ENCODE data around the gene IP6K2. TPM values are rescaled to one million over a fixed set of nuclear protein-coding genes. Genes with fewer than 3 reads are reported as not detected.
"Not testable (repeated sequence)": the region's sequence is repeated elsewhere in the genome, so short reads cannot be mapped to it uniquely, and the experiment has no call there.

IP6K2 gene
- total and polyA plus RNA-seq, 10 donors: 62.1 to 105 (median 77.0) TPM

DNA sequence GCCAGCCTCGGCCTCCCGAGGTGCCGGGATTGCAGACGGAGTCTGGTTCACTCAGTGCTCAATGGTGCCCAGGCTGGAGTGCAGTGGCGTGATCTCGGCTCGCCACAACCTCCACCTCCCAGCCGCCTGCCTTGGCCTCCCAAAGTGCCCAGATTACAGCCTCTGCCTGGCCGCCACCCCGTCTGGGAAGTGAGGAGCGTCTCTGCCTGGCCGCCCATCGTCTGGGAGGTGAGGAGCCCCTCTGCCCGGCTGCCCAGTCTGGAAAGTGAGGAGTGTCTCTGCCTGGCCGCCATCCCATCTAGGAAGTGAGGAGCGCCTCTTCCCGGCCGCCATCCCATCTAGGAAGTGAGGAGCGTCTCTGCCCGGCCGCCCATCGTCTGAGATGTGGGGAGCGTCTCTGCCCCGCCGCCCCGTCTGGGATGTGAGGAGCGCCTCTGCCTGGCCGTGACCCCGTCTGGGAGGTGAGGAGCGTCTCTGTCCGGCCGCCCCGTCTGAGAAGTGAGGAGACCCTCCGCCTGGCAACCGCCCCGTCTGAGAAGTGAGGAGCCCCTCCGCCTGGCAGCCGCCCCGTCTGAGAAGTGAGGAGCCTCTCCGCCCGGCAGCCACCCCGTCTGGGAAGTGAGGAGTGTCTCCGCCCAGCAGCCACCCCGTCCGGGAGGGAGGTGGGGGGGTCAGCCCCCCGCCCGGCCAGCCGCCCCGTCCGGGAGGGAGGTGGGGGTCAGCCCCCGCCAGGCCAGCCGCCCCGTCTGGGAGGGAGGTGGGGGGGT lies 16.9 kb upstream of the IP6K2 start:
- intact Hi-C loops (cut with DNase I; ENCODE audit: low total_unique reads); DNase-seq: not testable (repeated sequence)
- 94 to 96% (median 95%) methylated on average over 13 to 46 of the region's 53 CpGs; no CpG with 5 or more reads in 2 of the 5 donors for WGBS, 5 donors

DNA sequence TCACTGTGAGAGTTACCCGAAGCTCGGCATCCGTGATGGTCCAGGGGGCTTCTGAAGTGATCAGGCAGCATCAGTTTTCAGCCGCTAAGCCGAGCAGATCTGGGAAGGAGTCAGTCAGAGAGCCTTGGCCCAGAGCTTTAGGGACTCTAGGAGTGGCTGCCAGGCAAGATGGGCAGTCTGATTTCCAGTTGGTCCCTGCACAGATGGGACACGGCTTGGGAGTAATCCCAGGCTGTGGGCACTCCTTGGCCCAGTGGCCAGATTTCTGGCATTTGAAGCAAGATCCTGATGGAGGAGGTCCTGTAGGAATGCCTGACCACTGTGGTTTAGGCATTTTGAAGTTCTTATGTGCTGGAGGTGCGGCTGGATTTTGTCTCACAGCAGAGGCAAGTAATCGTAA lies 10.5 kb upstream of the IP6K2 start:
- 87 to 97% (median 94%) methylated on average over 8 of the region's 8 CpGs for WGBS, 5 donors
- H3K36me3 ChIP-seq: no peaks in the 10 kb centered on the region

More for the DNA sequence above, 16.9 kb upstream of the IP6K2 start:
- H3K4me3 ChIP-seq; H3K27me3 ChIP-seq (replicated peaks in 1 of 7); H3K36me3 ChIP-seq; H3K9me3 ChIP-seq; H3K27ac ChIP-seq: not testable (repeated sequence)
- peaks cover 8 to 35% (median 20%) of the 10 kb centered on the region in 6 donors for H3K4me1 ChIP-seq

DNA sequence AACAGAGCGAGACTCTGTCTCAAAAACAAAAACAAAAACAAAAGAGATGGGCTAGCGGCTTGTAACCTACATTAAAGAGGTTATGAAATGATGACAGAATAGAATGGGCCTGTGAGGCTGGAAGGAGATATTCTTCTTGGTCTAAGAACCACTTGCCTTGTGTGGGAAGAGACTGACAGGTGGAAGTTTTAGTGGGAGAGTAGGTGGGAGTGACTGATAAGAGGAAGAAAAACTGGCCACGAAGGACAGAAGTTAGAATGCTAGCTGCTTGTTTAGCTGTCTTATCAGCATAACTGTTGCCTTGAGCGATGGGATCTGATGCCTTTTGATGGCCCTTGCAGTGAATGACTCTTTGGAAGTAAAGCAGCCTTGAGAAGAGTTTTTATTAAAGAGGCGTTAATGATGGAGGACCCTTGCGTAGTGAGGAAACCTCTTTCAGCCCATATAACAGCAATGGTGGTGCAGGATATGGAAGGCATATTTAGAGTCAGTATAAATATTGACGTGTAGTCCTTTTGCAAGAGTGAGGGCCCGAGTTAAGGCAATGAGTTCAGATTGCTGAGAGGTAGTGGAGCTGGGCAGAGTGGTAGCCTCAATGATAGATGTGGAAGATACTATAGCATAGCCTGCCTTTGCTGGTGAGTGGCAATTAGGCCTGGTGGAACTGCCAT lies 8.3 kb upstream of the IP6K2 start:
- H3K4me1 ChIP-seq; H3K27me3 ChIP-seq (replicated peaks in 1 of 7); H3K27ac ChIP-seq; H3K4me3 ChIP-seq; intact Hi-C loops (cut with DNase I; ENCODE audit: low total_unique reads); H3K9me3 ChIP-seq; H3K36me3 ChIP-seq; DNase-seq: not testable (repeated sequence)
- 87 to 95% (median 93%) methylated on average over 8 of the region's 8 CpGs for WGBS, 5 donors

More for the DNA sequence above, 10.5 kb upstream of the IP6K2 start:
- H3K27ac ChIP-seq: no peak overlapping the region
- no peak for DNase-seq
- no peaks in the 10 kb centered on the region for H3K27me3 ChIP-seq (replicated peaks in 1 of 7)
- intact Hi-C loops (cut with DNase I; ENCODE audit: low total_unique reads): no loop called here
- no peak for TF ChIP-seq POLR2AphosphoS5 (IDR thresholded peaks at IDR 0.05)
- TF ChIP-seq, protein P1, sequence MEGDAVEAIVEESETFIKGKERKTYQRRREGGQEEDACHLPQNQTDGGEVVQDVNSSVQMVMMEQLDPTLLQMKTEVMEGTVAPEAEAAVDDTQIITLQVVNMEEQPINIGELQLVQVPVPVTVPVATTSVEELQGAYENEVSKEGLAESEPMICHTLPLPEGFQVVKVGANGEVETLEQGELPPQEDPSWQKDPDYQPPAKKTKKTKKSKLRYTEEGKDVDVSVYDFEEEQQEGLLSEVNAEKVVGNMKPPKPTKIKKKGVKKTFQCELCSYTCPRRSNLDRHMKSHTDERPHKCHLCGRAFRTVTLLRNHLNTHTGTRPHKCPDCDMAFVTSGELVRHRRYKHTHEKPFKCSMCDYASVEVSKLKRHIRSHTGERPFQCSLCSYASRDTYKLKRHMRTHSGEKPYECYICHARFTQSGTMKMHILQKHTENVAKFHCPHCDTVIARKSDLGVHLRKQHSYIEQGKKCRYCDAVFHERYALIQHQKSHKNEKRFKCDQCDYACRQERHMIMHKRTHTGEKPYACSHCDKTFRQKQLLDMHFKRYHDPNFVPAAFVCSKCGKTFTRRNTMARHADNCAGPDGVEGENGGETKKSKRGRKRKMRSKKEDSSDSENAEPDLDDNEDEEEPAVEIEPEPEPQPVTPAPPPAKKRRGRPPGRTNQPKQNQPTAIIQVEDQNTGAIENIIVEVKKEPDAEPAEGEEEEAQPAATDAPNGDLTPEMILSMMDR (IDR thresholded peaks at IDR 0.05 in 8 of 11, conservative IDR thresholded peaks at IDR 0.05 in 3 of 11): no peak
- no peak for TF ChIP-seq POLR2A (IDR thresholded peaks at IDR 0.05)
- H3K4me3 ChIP-seq: no peak overlapping the region
- no peaks in the 10 kb centered on the region for H3K4me1 ChIP-seq
- H3K9me3 ChIP-seq: peaks cover 0 to 9% (median 0%) of the 10 kb centered on the region in 8 donors

DNA sequence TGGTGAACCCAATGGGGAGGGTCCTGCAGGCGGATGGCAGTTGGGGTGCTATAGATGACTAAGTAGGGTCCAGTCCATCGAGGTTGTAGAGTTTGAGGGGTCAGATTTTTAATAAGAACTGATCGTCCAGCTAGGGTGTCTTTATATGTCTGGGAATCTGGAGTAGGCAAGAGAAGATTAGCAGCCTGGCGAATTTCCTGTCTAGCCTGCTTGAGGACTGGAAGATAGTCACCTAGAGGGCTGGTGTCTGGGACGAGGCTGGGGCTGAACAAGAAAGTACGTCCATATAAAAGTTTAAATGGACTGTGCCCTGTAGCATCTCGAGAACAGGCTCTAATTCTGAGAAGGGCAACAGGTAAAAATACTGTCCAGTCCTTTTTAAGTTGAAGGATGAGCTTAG lies 6.7 kb upstream of the IP6K2 start:
- no peak for DNase-seq
- Histone ChIP-seq H3K9me3 (peaks cover 0 to 9% (median 0%) of the 10 kb centered on the region in 8 donors), H3K27ac (no peak overlapping the region), H3K36me3 (no peaks in the 10 kb centered on the region), H3K4me3 (no peak overlapping the region), H3K27me3 (replicated peaks in 1 of 7) (no peaks in the 10 kb centered on the region), H3K4me1 (peaks cover 0 to 5% (median 0%) of the 10 kb centered on the region in 6 donors)
- intact Hi-C loops (cut with DNase I; ENCODE audit: low total_unique reads): no loop called here
- no peak for TF ChIP-seq POLR2A (IDR thresholded peaks at IDR 0.05)
- TF ChIP-seq, protein P1 (IDR thresholded peaks at IDR 0.05 in 8 of 11, conservative IDR thresholded peaks at IDR 0.05 in 3 of 11): no peak
- no peak for TF ChIP-seq POLR2AphosphoS5 (IDR thresholded peaks at IDR 0.05)
- WGBS, 5 donors: 86 to 95% (median 88%) methylated on average over 7 of the region's 7 CpGs

DNA sequence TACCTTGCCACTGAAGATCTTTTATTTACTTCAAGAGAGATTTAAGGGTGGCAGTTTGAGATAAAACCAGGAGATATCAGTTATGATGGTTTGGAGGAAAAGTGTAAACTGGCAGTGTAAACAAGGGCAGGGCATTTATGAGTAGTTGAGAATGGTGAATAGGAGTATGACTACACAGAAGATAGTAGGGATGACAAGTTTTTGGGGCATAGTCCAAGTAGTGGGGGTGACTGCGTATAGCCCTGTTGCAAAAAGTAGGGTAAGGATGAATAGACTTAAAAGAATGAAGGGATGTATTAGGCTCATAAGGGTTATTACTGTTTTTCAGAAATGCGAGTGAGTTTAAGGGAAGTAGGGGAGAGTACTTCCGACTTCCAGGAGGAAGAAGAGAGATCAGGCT lies 6.3 kb upstream of the IP6K2 start:
- H3K27me3 ChIP-seq (replicated peaks in 1 of 7); intact Hi-C loops (cut with DNase I; ENCODE audit: low total_unique reads); H3K4me1 ChIP-seq; H3K4me3 ChIP-seq; DNase-seq; H3K9me3 ChIP-seq; H3K27ac ChIP-seq; H3K36me3 ChIP-seq: not testable (repeated sequence)
- WGBS, 5 donors: 70 to 89% (median 77%) methylated on average over 3 of the region's 3 CpGs
